GM12878 (cell line): ENCODE data around the gene MYLIP.

Experiments
- KAT2A ChIP-seq: conservative IDR thresholded peaks from 2 replicates; pipeline ENCODE4 v1.6.1; 2011; ENCODE audit warnings: low read depth, low read length; ENCODE audit not compliant: control insufficient read depth
- MTA3 ChIP-seq: IDR thresholded peaks from 2 replicates; pipeline ENCODE4 v1.6.1; 2012; ENCODE audit warnings: low read length, inconsistent platforms, borderline replicate concordance
- MXI1 ChIP-seq: fragments of 150-350 bp; IDR thresholded peaks from 2 replicates; pipeline ENCODE4 v1.6.1; 2011; ENCODE audit warnings: low read depth, mild to moderate bottlenecking, inconsistent platforms, low read length, improper control_type of control experiment
- POLR2AphosphoS5 ChIP-seq: IDR thresholded peaks from 2 replicates; pipeline ENCODE4 v1.6.1; 2011; ENCODE audit warnings: mild to moderate bottlenecking, low read length, inconsistent platforms
- TCF12 ChIP-seq: IDR thresholded peaks from 2 replicates; pipeline ENCODE4 v1.6.1; 2011; ENCODE audit warnings: low read depth, mild to moderate bottlenecking, low read length
- TF ChIP-seq, protein P1 (sequence below), 3 experiments: IDR thresholded peaks in 2 of 3; conservative IDR thresholded peaks in 1 of 3; 2 replicates each; pipeline ENCODE4 v1.5.1; 2011; ENCODE audit warnings: low read depth in 3 of 3, low read length in 3 of 3, mild to moderate bottlenecking in 3 of 3, control low read depth in 2 of 3, moderate library complexity in 2 of 3, inconsistent platforms in 1 of 3, mixed read lengths in 1 of 3; ENCODE audit not compliant: control insufficient read depth in 2 of 3, insufficient read depth in 1 of 3; ENCODE audit errors: extremely low read depth in 1 of 3
- TF ChIP-seq, protein P2 (sequence below): IDR thresholded peaks from 2 replicates; pipeline ENCODE4 v1.6.1; 2011; ENCODE audit warnings: low read depth, mild to moderate bottlenecking, low read length, moderate library complexity, borderline replicate concordance; ENCODE audit errors: extremely low read depth
- TF ChIP-seq, protein P3 (sequence below): IDR thresholded peaks from 2 replicates; pipeline ENCODE4 v1.6.1; 2012; ENCODE audit warnings: low read depth, low read length, improper control_type of control experiment
- TF ChIP-seq, protein P4 (sequence below): IDR thresholded peaks from 2 replicates; pipeline ENCODE4 v1.6.1; 2012; ENCODE audit warnings: mild to moderate bottlenecking, low read depth, low read length

DNA sequence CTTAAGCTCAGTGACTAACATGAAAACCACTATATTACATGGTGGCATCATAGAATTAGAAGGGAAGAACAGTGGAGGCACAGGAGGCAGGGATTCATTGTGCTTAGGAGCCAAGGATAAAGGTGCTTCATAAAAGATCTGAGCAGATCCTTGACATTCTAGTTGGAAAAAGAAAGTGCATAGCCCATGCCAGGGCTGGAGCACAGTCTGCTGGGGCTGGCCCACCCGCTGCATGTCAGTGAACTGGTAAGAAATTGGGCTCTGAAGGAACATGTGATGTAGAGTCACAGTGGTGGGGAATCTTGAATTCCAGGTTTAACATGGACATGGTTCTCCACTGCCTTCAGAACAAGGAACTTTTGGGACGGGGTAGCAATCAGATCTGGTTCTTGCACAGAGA is 20.4 kb downstream of the MYLIP start:
- TF ChIP-seq MTA3 (no peak), KAT2A (no peak), POLR2AphosphoS5 (peak; percentile 55), MXI1 (no peak), TCF12 (no peak)
- TF ChIP-seq, protein P1, sequence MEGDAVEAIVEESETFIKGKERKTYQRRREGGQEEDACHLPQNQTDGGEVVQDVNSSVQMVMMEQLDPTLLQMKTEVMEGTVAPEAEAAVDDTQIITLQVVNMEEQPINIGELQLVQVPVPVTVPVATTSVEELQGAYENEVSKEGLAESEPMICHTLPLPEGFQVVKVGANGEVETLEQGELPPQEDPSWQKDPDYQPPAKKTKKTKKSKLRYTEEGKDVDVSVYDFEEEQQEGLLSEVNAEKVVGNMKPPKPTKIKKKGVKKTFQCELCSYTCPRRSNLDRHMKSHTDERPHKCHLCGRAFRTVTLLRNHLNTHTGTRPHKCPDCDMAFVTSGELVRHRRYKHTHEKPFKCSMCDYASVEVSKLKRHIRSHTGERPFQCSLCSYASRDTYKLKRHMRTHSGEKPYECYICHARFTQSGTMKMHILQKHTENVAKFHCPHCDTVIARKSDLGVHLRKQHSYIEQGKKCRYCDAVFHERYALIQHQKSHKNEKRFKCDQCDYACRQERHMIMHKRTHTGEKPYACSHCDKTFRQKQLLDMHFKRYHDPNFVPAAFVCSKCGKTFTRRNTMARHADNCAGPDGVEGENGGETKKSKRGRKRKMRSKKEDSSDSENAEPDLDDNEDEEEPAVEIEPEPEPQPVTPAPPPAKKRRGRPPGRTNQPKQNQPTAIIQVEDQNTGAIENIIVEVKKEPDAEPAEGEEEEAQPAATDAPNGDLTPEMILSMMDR (IDR thresholded peaks at IDR 0.05 in 2 of 3, conservative IDR thresholded peaks at IDR 0.05 in 1 of 3; ENCODE audit: control insufficient read depth in 2 of 3, extremely low read depth in 1 of 3, insufficient read depth in 1 of 3, low read depth in 3 of 3, low read length in 3 of 3) = no peak
- TF ChIP-seq, protein P2, sequence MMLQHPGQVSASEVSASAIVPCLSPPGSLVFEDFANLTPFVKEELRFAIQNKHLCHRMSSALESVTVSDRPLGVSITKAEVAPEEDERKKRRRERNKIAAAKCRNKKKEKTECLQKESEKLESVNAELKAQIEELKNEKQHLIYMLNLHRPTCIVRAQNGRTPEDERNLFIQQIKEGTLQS = no peak
- TF ChIP-seq, protein P3, sequence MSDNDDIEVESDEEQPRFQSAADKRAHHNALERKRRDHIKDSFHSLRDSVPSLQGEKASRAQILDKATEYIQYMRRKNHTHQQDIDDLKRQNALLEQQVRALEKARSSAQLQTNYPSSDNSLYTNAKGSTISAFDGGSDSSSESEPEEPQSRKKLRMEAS = no peak
- TF ChIP-seq, protein P4, sequence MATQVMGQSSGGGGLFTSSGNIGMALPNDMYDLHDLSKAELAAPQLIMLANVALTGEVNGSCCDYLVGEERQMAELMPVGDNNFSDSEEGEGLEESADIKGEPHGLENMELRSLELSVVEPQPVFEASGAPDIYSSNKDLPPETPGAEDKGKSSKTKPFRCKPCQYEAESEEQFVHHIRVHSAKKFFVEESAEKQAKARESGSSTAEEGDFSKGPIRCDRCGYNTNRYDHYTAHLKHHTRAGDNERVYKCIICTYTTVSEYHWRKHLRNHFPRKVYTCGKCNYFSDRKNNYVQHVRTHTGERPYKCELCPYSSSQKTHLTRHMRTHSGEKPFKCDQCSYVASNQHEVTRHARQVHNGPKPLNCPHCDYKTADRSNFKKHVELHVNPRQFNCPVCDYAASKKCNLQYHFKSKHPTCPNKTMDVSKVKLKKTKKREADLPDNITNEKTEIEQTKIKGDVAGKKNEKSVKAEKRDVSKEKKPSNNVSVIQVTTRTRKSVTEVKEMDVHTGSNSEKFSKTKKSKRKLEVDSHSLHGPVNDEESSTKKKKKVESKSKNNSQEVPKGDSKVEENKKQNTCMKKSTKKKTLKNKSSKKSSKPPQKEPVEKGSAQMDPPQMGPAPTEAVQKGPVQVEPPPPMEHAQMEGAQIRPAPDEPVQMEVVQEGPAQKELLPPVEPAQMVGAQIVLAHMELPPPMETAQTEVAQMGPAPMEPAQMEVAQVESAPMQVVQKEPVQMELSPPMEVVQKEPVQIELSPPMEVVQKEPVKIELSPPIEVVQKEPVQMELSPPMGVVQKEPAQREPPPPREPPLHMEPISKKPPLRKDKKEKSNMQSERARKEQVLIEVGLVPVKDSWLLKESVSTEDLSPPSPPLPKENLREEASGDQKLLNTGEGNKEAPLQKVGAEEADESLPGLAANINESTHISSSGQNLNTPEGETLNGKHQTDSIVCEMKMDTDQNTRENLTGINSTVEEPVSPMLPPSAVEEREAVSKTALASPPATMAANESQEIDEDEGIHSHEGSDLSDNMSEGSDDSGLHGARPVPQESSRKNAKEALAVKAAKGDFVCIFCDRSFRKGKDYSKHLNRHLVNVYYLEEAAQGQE = no peak
